ENCODE data around the gene FFAR2. TPM values are rescaled to one million over a fixed set of nuclear protein-coding genes. Genes with fewer than 3 reads are reported as not detected.

FFAR2 gene
- total RNA-seq: under 1 TPM in 1 of 3 donors, not detected in 2; 0.15 TPM

DNA sequence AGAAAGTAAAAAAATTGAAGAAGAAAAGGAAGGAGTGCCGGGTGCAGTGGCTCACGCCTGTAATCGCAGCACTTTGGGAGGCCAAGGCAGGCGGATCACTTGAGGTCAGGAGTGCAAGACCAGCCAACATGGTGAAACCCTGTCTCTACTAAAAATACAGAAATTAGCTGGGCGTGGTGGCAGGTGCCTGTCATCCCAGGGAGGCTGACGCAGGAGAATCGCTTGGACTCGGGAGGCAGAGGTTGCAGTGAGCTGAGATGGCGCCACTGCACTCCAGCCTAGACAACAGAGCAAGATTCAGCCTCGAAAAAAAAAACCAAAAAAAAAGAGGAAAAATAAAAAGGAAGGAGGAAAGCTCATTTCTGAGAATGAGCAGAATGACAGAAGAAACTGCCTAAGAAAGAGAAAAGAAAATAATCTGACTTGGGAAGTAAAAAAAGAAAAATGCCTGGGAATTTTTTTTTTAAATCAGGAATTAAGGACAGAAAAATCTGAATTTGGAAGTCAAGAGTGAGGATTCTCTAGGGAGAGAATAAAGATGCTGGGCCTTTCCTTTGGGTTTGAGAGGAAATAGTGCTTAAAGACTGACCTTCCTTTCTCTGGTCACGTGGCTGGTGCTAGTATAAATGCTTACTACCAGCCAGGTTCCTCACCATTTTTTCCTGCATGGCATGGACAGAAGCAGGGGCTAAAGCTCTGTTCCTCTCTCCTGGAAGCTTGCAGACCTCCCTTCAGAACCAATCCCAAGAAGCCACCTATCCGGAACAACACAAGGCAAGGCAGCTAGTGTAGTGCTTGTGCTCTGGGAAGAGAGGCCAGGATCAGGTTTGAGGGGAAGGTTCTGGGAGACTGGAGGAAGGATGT lies at the start of gene FFAR2:
Gene FFAR2, plus strand, starts transcription at position 652 of the 864 bp plus-strand sequence. CDS start 1,458 bp downstream, outside the sequence.
- Histone ChIP-seq H3K4me3 (no peak within 1 kb of the TSS), H3K4me1 (no peaks in the 10 kb centered on the region), H3K9me3 (no peaks in the 10 kb centered on the region), H3K27ac (peak within 1 kb of the TSS in 1 of 2 donors; percentile 69), H3K36me3 (no peaks in the 10 kb centered on the region), H3K27me3 (no peaks in the 10 kb centered on the region)
- TF ChIP-seq, protein P1, sequence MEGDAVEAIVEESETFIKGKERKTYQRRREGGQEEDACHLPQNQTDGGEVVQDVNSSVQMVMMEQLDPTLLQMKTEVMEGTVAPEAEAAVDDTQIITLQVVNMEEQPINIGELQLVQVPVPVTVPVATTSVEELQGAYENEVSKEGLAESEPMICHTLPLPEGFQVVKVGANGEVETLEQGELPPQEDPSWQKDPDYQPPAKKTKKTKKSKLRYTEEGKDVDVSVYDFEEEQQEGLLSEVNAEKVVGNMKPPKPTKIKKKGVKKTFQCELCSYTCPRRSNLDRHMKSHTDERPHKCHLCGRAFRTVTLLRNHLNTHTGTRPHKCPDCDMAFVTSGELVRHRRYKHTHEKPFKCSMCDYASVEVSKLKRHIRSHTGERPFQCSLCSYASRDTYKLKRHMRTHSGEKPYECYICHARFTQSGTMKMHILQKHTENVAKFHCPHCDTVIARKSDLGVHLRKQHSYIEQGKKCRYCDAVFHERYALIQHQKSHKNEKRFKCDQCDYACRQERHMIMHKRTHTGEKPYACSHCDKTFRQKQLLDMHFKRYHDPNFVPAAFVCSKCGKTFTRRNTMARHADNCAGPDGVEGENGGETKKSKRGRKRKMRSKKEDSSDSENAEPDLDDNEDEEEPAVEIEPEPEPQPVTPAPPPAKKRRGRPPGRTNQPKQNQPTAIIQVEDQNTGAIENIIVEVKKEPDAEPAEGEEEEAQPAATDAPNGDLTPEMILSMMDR (IDR thresholded peaks at IDR 0.05): no peak
- TF ChIP-seq POLR2AphosphoS5 (IDR thresholded peaks at IDR 0.05) (no peak), POLR2A (IDR thresholded peaks at IDR 0.05) (no peak)
- DNase-seq (ENCODE audit: low spot score in 2 of 2): no peak
- intact Hi-C loops (cut with DNase I; ENCODE audit: low total_unique reads): no loop called here

DNA sequence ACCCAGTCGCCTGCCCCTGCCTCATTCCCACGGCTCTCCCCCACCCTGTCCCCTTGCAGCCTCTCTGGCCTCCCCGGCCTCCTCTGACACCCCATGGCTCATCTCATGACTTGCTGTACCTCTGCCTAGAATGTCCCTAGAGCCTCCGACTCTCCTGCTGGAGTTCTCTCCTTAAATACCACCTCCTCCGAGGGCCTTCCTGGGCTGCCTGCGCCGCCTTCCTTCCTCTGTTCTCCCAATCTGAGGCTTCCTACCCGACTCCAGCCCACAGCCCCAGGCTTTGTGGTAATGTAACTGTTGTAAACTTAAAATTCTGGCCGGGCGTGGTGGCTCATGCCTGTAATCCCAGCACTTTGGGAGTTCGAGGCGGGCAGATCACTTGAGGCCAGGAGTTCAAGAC lies 49.5 kb upstream of the FFAR2 start:
- no peak for DNase-seq (ENCODE audit: low spot score in 2 of 2)
- H3K27me3 ChIP-seq: no peaks in the 10 kb centered on the region
- H3K9me3 ChIP-seq: no peaks in the 10 kb centered on the region
- intact Hi-C loops (cut with DNase I; ENCODE audit: low total_unique reads): no loop called here
- H3K4me1 ChIP-seq: no peaks in the 10 kb centered on the region
- no peak overlapping the region for H3K4me3 ChIP-seq
- no peak for TF ChIP-seq POLR2A (IDR thresholded peaks at IDR 0.05)
- TF ChIP-seq, protein P1 (IDR thresholded peaks at IDR 0.05): no peak
- no peak for TF ChIP-seq POLR2AphosphoS5 (IDR thresholded peaks at IDR 0.05)
- H3K36me3 ChIP-seq: no peaks in the 10 kb centered on the region
- H3K27ac ChIP-seq: no peak overlapping the region

DNA sequence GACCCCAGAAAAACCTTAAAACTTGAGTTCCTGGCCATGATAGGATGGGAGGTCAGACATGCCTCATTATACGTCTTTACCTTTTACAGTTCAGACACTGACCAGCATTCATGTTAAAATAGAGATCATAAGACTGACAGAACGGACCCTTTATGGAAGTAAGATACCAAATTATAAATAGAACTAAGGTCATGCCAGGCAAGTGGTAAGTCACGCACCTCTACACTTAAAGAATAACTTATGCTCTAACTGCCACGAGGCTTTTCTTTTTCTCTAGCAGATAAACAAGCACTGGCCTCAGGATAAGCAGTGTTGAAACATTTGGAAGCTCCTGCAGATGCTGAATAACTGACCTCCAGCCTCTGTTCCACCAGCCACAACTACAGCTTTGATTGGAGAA lies 48.8 kb upstream of the FFAR2 start:
- H3K4me3 ChIP-seq: no peak overlapping the region
- no peaks in the 10 kb centered on the region for H3K4me1 ChIP-seq
- no peaks in the 10 kb centered on the region for H3K36me3 ChIP-seq
- H3K9me3 ChIP-seq: no peaks in the 10 kb centered on the region
- TF ChIP-seq POLR2A (IDR thresholded peaks at IDR 0.05) (no peak), POLR2AphosphoS5 (IDR thresholded peaks at IDR 0.05) (no peak)
- TF ChIP-seq, protein P1 (IDR thresholded peaks at IDR 0.05): no peak
- no peak overlapping the region for H3K27ac ChIP-seq
- intact Hi-C loops (cut with DNase I; ENCODE audit: low total_unique reads): no loop called here
- no peak for DNase-seq (ENCODE audit: low spot score in 2 of 2)
- no peaks in the 10 kb centered on the region for H3K27me3 ChIP-seq

DNA sequence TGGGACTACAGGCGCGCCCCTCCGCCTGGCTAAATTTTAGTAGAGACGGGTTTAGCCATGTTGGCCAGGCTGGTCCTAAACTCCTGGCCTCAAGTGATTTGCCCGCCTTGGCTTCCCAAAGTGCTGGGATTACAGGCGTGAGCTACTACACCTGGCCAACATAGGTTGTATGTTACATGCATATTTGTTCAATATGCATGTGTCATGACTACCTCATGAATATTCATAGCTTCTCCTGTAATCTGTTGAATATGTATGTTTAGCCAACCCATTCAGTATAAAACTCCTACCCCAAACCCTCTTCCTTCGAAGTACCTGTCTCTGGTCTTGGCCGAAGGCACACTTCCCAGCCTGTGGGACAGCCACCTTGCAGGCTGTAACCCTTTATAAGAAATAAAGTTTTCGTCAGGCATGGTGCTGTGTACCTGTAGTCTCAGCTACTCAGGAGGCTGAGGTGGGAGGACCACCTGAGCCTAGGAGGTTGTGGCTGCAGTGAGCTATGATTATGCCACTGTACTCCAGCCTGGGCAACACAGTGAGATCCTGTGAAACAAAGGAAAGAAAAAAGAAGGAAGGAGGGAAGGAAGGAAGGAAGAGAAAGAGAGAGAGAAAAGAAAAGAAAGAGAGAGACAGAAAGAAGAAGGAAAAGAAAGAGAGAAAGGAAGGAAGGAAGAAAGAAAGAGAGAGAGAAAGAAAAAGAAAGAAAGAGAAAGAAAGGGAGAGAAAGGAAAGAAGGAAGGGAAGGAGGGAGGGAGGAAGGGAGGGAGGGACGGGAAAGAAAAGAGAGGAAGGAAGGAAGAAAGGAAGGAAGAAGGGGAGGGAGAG lies 47.9 kb upstream of the FFAR2 start:
- intact Hi-C loops (cut with DNase I; ENCODE audit: low total_unique reads): no loop called here

More for the DNA sequence above, 47.9 kb upstream of the FFAR2 start:
- H3K27ac ChIP-seq: no peak overlapping the region
- H3K4me3 ChIP-seq: no peak overlapping the region
- H3K9me3 ChIP-seq: no peaks in the 10 kb centered on the region
- no peaks in the 10 kb centered on the region for H3K4me1 ChIP-seq
- no peaks in the 10 kb centered on the region for H3K27me3 ChIP-seq
- no peak for DNase-seq (ENCODE audit: low spot score in 2 of 2)
- TF ChIP-seq, protein P1 (IDR thresholded peaks at IDR 0.05): no peak
- TF ChIP-seq POLR2AphosphoS5 (IDR thresholded peaks at IDR 0.05) (no peak), POLR2A (IDR thresholded peaks at IDR 0.05) (no peak)
- H3K36me3 ChIP-seq: no peaks in the 10 kb centered on the region

Measured in breast epithelium (tissue), 4 donors.